Left ventricle myocardium inferior (tissue), 1 donor: ENCODE results near the gene CALM1. TPM values are rescaled to one million over a fixed set of nuclear protein-coding genes. Genes with fewer than 3 reads are reported as not detected.

ENCODE experiments used
- DNase-seq: peaks from one replicate; pipeline ENCODE4 v3.0.0-alpha.2; 2020
- H3K27ac ChIP-seq: fragments of 200-600 bp; replicated peaks from 2 replicates; pipeline ENCODE4 v1.8.0; 2021
- H3K27me3 ChIP-seq: fragments of 200-600 bp; 2 replicates; pipeline ENCODE4 v1.8.0; 2021; ENCODE audit warnings: low read depth
- H3K36me3 ChIP-seq: fragments of 200-600 bp; 2 replicates; pipeline ENCODE4 v1.8.0; 2021
- H3K4me1 ChIP-seq: fragments of 200-600 bp; 2 replicates; pipeline ENCODE4 v1.8.0; 2021
- H3K4me3 ChIP-seq: fragments of 200-600 bp; 2 replicates; pipeline ENCODE4 v1.8.0; 2021; ENCODE audit warnings: mild to moderate bottlenecking, moderate library complexity
- H3K9me3 ChIP-seq: fragments of 200-600 bp; replicated peaks from 2 replicates; pipeline ENCODE4 v1.8.0; 2021
- intact Hi-C: fragments of 100-400 bp; cut with micrococcal nuclease; formaldehyde crosslinking; loops from one replicate; pipeline ENCODE4 v1.11.0; 2022
- total RNA-seq: library from RNA; stranded (reverse); fragmentation: NEBNext Ultra II Directional; extraction: Animal tissue kit (Norgen Biotek cat#: 25700); gene quantifications from one replicate; pipeline ENCODE4 v1.2.1, GENCODE V29; 2021
- TF ChIP-seq, protein P1 (sequence below): fragments of 200-600 bp; IDR thresholded peaks from 2 replicates; pipeline ENCODE4 v1.8.0; 2021; ENCODE audit warnings: antibody characterized with exemption, mild to moderate bottlenecking, borderline replicate concordance
- donor health status: DM: no; HTN: yes; CAD: no; lungs with severe emphysema.

Gene CALM1
- total RNA-seq, 1 donor from 2014 or later = 503 TPM

DNA sequence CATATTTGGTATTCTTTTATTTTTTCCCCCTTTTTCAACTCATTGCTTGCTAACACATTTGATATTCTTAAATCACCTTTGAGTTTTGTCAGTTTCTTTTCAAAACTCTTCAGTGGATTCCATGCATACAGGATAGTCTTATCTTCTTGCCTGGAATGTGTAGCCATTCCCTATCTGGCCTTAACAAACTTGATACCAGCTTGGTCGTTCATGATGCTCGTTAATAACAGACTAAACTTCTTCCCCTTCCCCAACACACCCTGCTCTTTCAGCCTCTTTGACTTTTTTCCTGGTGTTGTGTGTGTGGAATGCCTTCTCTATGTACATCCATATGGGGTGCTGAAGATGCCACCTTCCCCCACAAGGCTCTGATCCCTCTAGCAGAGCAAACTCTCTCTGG lies 17.7 kb upstream of the CALM1 start:
- Histone ChIP-seq H3K4me3 (no peak overlapping the region), H3K27me3 (no peaks in the 10 kb centered on the region), H3K27ac (no peak overlapping the region), H3K4me1 (peaks cover 30% of the 10 kb centered on the region), H3K36me3 (no peaks in the 10 kb centered on the region), H3K9me3 (no peaks in the 10 kb centered on the region)
- intact Hi-C loops = no loop called here
- no peak for DNase-seq
- TF ChIP-seq, protein P1, sequence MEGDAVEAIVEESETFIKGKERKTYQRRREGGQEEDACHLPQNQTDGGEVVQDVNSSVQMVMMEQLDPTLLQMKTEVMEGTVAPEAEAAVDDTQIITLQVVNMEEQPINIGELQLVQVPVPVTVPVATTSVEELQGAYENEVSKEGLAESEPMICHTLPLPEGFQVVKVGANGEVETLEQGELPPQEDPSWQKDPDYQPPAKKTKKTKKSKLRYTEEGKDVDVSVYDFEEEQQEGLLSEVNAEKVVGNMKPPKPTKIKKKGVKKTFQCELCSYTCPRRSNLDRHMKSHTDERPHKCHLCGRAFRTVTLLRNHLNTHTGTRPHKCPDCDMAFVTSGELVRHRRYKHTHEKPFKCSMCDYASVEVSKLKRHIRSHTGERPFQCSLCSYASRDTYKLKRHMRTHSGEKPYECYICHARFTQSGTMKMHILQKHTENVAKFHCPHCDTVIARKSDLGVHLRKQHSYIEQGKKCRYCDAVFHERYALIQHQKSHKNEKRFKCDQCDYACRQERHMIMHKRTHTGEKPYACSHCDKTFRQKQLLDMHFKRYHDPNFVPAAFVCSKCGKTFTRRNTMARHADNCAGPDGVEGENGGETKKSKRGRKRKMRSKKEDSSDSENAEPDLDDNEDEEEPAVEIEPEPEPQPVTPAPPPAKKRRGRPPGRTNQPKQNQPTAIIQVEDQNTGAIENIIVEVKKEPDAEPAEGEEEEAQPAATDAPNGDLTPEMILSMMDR = no peak

GRCh38 chr14:90381011-90381786 lies 15.6 kb upstream of the CALM1 start:
- H3K36me3 ChIP-seq = no peaks in the 10 kb centered on the region
- H3K9me3 ChIP-seq = no peaks in the 10 kb centered on the region
- H3K4me1 ChIP-seq = peaks cover 42% of the 10 kb centered on the region
- TF ChIP-seq, protein P1 = peak; percentile 24
- peak overlapping the region; percentile 79 for H3K4me3 ChIP-seq
- no peaks in the 10 kb centered on the region for H3K27me3 ChIP-seq
- no peak for DNase-seq
- peak overlapping the region; percentile 100 for H3K27ac ChIP-seq
- intact Hi-C loops = no loop called here

DNA sequence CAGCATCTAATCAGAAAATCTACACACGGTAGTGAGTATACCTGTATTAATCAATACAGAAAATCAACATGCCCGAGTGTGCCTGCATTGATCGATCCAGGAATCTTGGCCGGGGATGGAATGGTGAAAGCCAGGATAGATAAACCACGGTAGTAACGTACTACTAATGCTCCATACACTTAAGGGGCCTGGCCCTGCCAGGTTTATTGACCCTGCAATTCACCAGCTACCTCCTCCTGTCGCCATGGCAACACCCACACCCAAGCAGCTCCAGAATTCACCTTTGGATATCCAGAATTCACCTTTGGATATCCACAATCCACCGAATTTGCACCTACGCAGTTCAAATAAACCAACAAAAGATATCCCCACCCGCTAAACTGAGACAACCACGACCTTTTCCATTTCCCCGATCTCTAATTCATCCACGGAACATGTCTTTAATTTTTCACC lies 14.8 kb upstream of the CALM1 start:
- TF ChIP-seq, protein P1 = no peak
- Histone ChIP-seq H3K27ac (peak overlapping the region; percentile 100), H3K27me3 (no peaks in the 10 kb centered on the region), H3K9me3 (no peaks in the 10 kb centered on the region), H3K36me3 (no peaks in the 10 kb centered on the region), H3K4me1 (peaks cover 42% of the 10 kb centered on the region), H3K4me3 (peak overlapping the region; percentile 79)
- intact Hi-C loops = no loop called here
- no peak for DNase-seq

GRCh38 chr14:90382491-90383125 lies 14.2 kb upstream of the CALM1 start:
- intact Hi-C loops = no loop called here
- no peaks in the 10 kb centered on the region for H3K27me3 ChIP-seq
- H3K4me1 ChIP-seq = peaks cover 42% of the 10 kb centered on the region
- TF ChIP-seq, protein P1 = no peak
- H3K9me3 ChIP-seq = no peaks in the 10 kb centered on the region
- peak overlapping the region; percentile 79 for H3K4me3 ChIP-seq
- H3K27ac ChIP-seq = peak overlapping the region; percentile 100
- no peaks in the 10 kb centered on the region for H3K36me3 ChIP-seq
- peak; percentile 63 for DNase-seq

GRCh38 chr14:90383126-90383730 lies 13.6 kb upstream of the CALM1 start:
- intact Hi-C loops = no loop called here
- no peaks in the 10 kb centered on the region for H3K36me3 ChIP-seq
- peak overlapping the region; percentile 100 for H3K27ac ChIP-seq
- H3K4me3 ChIP-seq = peak overlapping the region; percentile 79
- TF ChIP-seq, protein P1 = peak; percentile 40
- peak; percentile 100 for DNase-seq
- H3K27me3 ChIP-seq = no peaks in the 10 kb centered on the region
- H3K4me1 ChIP-seq = peaks cover 43% of the 10 kb centered on the region
- no peaks in the 10 kb centered on the region for H3K9me3 ChIP-seq
